ENCODE data around the gene SERPINA12. TPM values are rescaled to one million over a fixed set of nuclear protein-coding genes. Genes with fewer than 3 reads are reported as not detected.

SERPINA12 gene
- total RNA-seq, 4 donors from 2014 or later: not detected

- DNase-seq (ENCODE audit: low spot score in 2 of 2): no peak
- H3K27ac ChIP-seq: no peak overlapping the region
- no peak for TF ChIP-seq EP300 (IDR thresholded peaks at IDR 0.05)
- TF ChIP-seq POLR2A (IDR thresholded peaks at IDR 0.05): no peak
- no peak for TF ChIP-seq CTCF (IDR thresholded peaks at IDR 0.05)
- 78 to 81% methylated on average over 3 of the region's 3 CpGs for WGBS, 2 donors
- no peaks in the 10 kb centered on the region for H3K27me3 ChIP-seq
- no peaks in the 10 kb centered on the region for H3K9me3 ChIP-seq
- no peaks in the 10 kb centered on the region for H3K4me1 ChIP-seq
- H3K4me3 ChIP-seq: no peak overlapping the region
- H3K36me3 ChIP-seq: no peaks in the 10 kb centered on the region
Measured at GRCh38 chr14:94500264-94500663, 9.0 kb downstream of the SERPINA12 start.

GRCh38 chr14:94499673-94500072 lies 9.6 kb downstream of the SERPINA12 start:
- Histone ChIP-seq H3K27ac (no peak overlapping the region), H3K4me1 (no peaks in the 10 kb centered on the region), H3K27me3 (no peaks in the 10 kb centered on the region), H3K36me3 (no peaks in the 10 kb centered on the region), H3K4me3 (no peak overlapping the region), H3K9me3 (no peaks in the 10 kb centered on the region)
- no peak for TF ChIP-seq EP300 (IDR thresholded peaks at IDR 0.05)
- no peak for TF ChIP-seq POLR2A (IDR thresholded peaks at IDR 0.05)
- WGBS, 2 donors: 81 to 85% methylated on average over 2 of the region's 2 CpGs
- no peak for DNase-seq (ENCODE audit: low spot score in 2 of 2)

- DNase-seq (ENCODE audit: low spot score in 2 of 2): no peak
- no peaks in the 10 kb centered on the region for H3K4me1 ChIP-seq
- 70 to 81% methylated on average over 3 of the region's 3 CpGs for WGBS, 2 donors
- H3K36me3 ChIP-seq: no peaks in the 10 kb centered on the region
- H3K27me3 ChIP-seq: no peaks in the 10 kb centered on the region
- no peak for TF ChIP-seq POLR2A (IDR thresholded peaks at IDR 0.05)
- H3K9me3 ChIP-seq: no peaks in the 10 kb centered on the region
- no peak overlapping the region for H3K4me3 ChIP-seq
- H3K27ac ChIP-seq: no peak overlapping the region
Measured at GRCh38 chr14:94498215-94498614, 11.1 kb downstream of the SERPINA12 start.

GRCh38 chr14:94494085-94494484 lies 15.2 kb downstream of the SERPINA12 start:
- Histone ChIP-seq H3K36me3 (no peaks in the 10 kb centered on the region), H3K27ac (no peak overlapping the region), H3K27me3 (no peaks in the 10 kb centered on the region), H3K9me3 (no peaks in the 10 kb centered on the region), H3K4me3 (no peak overlapping the region), H3K4me1 (no peaks in the 10 kb centered on the region)
- TF ChIP-seq CTCF (IDR thresholded peaks at IDR 0.05) (no peak), POLR2A (IDR thresholded peaks at IDR 0.05) (no peak), EP300 (IDR thresholded peaks at IDR 0.05) (no peak)
- no peak for DNase-seq (ENCODE audit: low spot score in 2 of 2)
- 53 to 66% methylated on average over 4 of the region's 4 CpGs for whole genome bisulfite sequencing, 2 donors

- no peaks in the 10 kb centered on the region for H3K36me3 ChIP-seq
- H3K27ac ChIP-seq: no peak overlapping the region
- H3K4me1 ChIP-seq: peaks cover 0 to 5% (median under 1%) of the 10 kb centered on the region in 4 donors
- TF ChIP-seq EP300 (IDR thresholded peaks at IDR 0.05): no peak
- TF ChIP-seq CTCF (IDR thresholded peaks at IDR 0.05): no peak
- no peak for TF ChIP-seq POLR2A (IDR thresholded peaks at IDR 0.05)
- H3K4me3 ChIP-seq: no peak overlapping the region
- no peaks in the 10 kb centered on the region for H3K9me3 ChIP-seq
- no peak for DNase-seq (ENCODE audit: low spot score in 2 of 2)
- WGBS, 2 donors: 51 to 54% methylated on average over 4 of the region's 4 CpGs
- peaks cover 0 to 14% of the 10 kb centered on the region in 2 donors for H3K27me3 ChIP-seq
Measured at GRCh38 chr14:94491511-94491910, 17.8 kb downstream of the SERPINA12 start.

- Histone ChIP-seq H3K9me3 (no peaks in the 10 kb centered on the region), H3K4me1 (peaks cover 0 to 13% (median 3%) of the 10 kb centered on the region in 4 donors), H3K36me3 (no peaks in the 10 kb centered on the region), H3K4me3 (no peak overlapping the region), H3K27ac (no peak overlapping the region), H3K27me3 (peaks cover 0 to 16% of the 10 kb centered on the region in 2 donors)
- no peak for DNase-seq (ENCODE audit: low spot score in 2 of 2)
- 54 to 62% methylated on average over 11 of the region's 11 CpGs for WGBS, 2 donors
- TF ChIP-seq CTCF (IDR thresholded peaks at IDR 0.05) (no peak), EP300 (IDR thresholded peaks at IDR 0.05) (no peak), POLR2A (IDR thresholded peaks at IDR 0.05) (no peak)
Measured at GRCh38 chr14:94489336-94489735, 19.9 kb downstream of the SERPINA12 start.
